RWPE1 (cell line): ENCODE data around the gene ZNF485.

Experiments used
- CTCF ChIA-PET: fragments of 350-600 bp; sonication (Branson Sonifier 250); formaldehyde crosslinking; extraction: SDS; loops from one replicate; lab custom pipeline; 2021; lab: Yijun Ruan, JAX
- POLR2A ChIA-PET: fragments of 400-600 bp; formaldehyde crosslinking; extraction: SDS; loops from one replicate; lab custom pipeline; 2020; ENCODE audit warnings: antibody characterized with exemption; ENCODE audit not compliant: low non-redundant PET; lab: Yijun Ruan, JAX
- DNase-seq: peaks from one replicate; pipeline ENCODE4 v3.0.0; 2012; ENCODE audit warnings: low spot score
- H3K27ac ChIP-seq: fragments of 450-650 bp; 2 replicates; pipeline ENCODE4 v1.5.1; 2017
- CTCF ChIP-seq: fragments of 450-650 bp; conservative IDR thresholded peaks from 2 replicates; pipeline ENCODE4 v1.5.1; 2017; ENCODE audit warnings: low read depth, mild to moderate bottlenecking

The ZNF485 gene

GRCh38 chr10:43658227-43658626, 52.0 kb downstream of the ZNF485 start:
- TF ChIP-seq CTCF: no peak
- ChIA-PET POLR2A (no interaction called here), CTCF (interaction anchor here (0.7 kb wide), 1 partner anchor 938 kb away, joined by 3 read pairs; no protein-coding TSS in a partner anchor)
- no peak for DNase-seq
- H3K27ac ChIP-seq: no peak overlapping the region

- ChIA-PET CTCF (no interaction called here), POLR2A (no interaction called here)
- TF ChIP-seq CTCF: no peak
- no peak overlapping the region for H3K27ac ChIP-seq
- DNase-seq: no peak
Measured at GRCh38 chr10:43665054-43665453, 58.8 kb downstream of the ZNF485 start.

GRCh38 chr10:43666552-43666951, 60.3 kb downstream of the ZNF485 start:
- no peak overlapping the region for H3K27ac ChIP-seq
- DNase-seq: no peak
- ChIA-PET CTCF (interaction anchor here (0.6 kb wide), 1 partner anchor 140 kb away, joined by 4 read pairs; no protein-coding TSS in a partner anchor), POLR2A (no interaction called here)
- TF ChIP-seq CTCF: no peak

GRCh38 chr10:43667317-43667731, 61.1 kb downstream of the ZNF485 start:
- H3K27ac ChIP-seq: no peak overlapping the region
- CTCF ChIA-PET: no interaction called here
- DNase-seq: no peak
- POLR2A ChIA-PET: no interaction called here
- no peak for TF ChIP-seq CTCF
